Measurements from ENCODE around the gene STIP1.

Gene STIP1

GRCh38 chr11:64253043-64253442, 67.1 kb downstream of the STIP1 start:
- no peak for DNase-seq

GRCh38 chr11:64253481-64253880, 67.5 kb downstream of the STIP1 start:
- no peak for DNase-seq
